Measurements from ENCODE around the gene GCN1.
A peak's percentile ranks its signal among the peaks of the same experiment; 100 is the strongest.

GCN1 gene

GRCh38 chr12:120117961-120118320 is 76.6 kb downstream of the GCN1 start:
- no peaks in the 10 kb centered on the region for H3K27me3 ChIP-seq (ENCODE audit: control insufficient read depth, insufficient read depth, low read length)
- no peak for TF ChIP-seq CTCF (IDR thresholded peaks at IDR 0.05)
- H3K9me3 ChIP-seq (ENCODE audit: control insufficient read depth, low read length): no peaks in the 10 kb centered on the region
- peak overlapping the region; percentile 77 for H3K4me2 ChIP-seq (ENCODE audit: low read length)
- H2AFZ ChIP-seq: no peak overlapping the region
- H3K4me3 ChIP-seq (ENCODE audit: low read depth, low read length): peak overlapping the region; percentile 77
- no peak overlapping the region for H3K27ac ChIP-seq
- H3K4me1 ChIP-seq: peaks cover 9% of the 10 kb centered on the region
- H3K36me3 ChIP-seq (ENCODE audit: control insufficient read depth, insufficient read depth, low read length): no peaks in the 10 kb centered on the region
- peaks cover 23% of the 10 kb centered on the region for H3K79me2 ChIP-seq
- H3K9ac ChIP-seq: no peak overlapping the region

- Histone ChIP-seq H2AFZ (peak overlapping the region; percentile 97), H3K27ac (peak overlapping the region; percentile 89)
Measured at GRCh38 chr12:120116792-120117651, 77.5 kb downstream of the GCN1 start.

GRCh38 chr12:120116441-120116791 is 78.1 kb downstream of the GCN1 start, which contains the start of gene RAB35:
Gene RAB35 (minus strand): TSS chr12:120116753. CDS start chr12:120116650, 103 bp downstream.
- Histone ChIP-seq H2AFZ (peak within 1 kb of the TSS; percentile 97), H3K4me3 (ENCODE audit: low read depth, low read length) (peak within 1 kb of the TSS; percentile 77), H3K4me2 (ENCODE audit: low read length) (peak within 1 kb of the TSS; percentile 77), H3K27ac (peak within 1 kb of the TSS; percentile 89), H3K9me3 (ENCODE audit: control insufficient read depth, low read length) (no peaks in the 10 kb centered on the region), H3K27me3 (ENCODE audit: control insufficient read depth, insufficient read depth, low read length) (no peaks in the 10 kb centered on the region), H3K79me2 (peaks cover 28% of the 10 kb centered on the region), H3K36me3 (ENCODE audit: control insufficient read depth, insufficient read depth, low read length) (no peaks in the 10 kb centered on the region), H3K4me1 (peaks cover 9% of the 10 kb centered on the region), H3K9ac (peak within 1 kb of the TSS; percentile 17)
- no peak for TF ChIP-seq CTCF (IDR thresholded peaks at IDR 0.05)

More at GRCh38 chr12:120116792-120117651, 77.5 kb downstream of the GCN1 start:
- no peak for TF ChIP-seq CTCF (IDR thresholded peaks at IDR 0.05)
- no peaks in the 10 kb centered on the region for H3K9me3 ChIP-seq (ENCODE audit: control insufficient read depth, low read length)
- H3K4me3 ChIP-seq (ENCODE audit: low read depth, low read length): peak overlapping the region; percentile 77
- peaks cover 28% of the 10 kb centered on the region for H3K79me2 ChIP-seq
- H3K36me3 ChIP-seq (ENCODE audit: control insufficient read depth, insufficient read depth, low read length): no peaks in the 10 kb centered on the region
- peak overlapping the region; percentile 17 for H3K9ac ChIP-seq
- peaks cover 9% of the 10 kb centered on the region for H3K4me1 ChIP-seq
- no peaks in the 10 kb centered on the region for H3K27me3 ChIP-seq (ENCODE audit: control insufficient read depth, insufficient read depth, low read length)
- peak overlapping the region; percentile 77 for H3K4me2 ChIP-seq (ENCODE audit: low read length)

- Histone ChIP-seq H3K9ac (no peak overlapping the region), H3K36me3 (ENCODE audit: control insufficient read depth, insufficient read depth, low read length) (no peaks in the 10 kb centered on the region), H3K27me3 (ENCODE audit: control insufficient read depth, insufficient read depth, low read length) (no peaks in the 10 kb centered on the region), H3K9me3 (ENCODE audit: control insufficient read depth, low read length) (no peaks in the 10 kb centered on the region), H2AFZ (peak overlapping the region; percentile 48), H3K79me2 (peaks cover 28% of the 10 kb centered on the region), H3K4me1 (peaks cover 9% of the 10 kb centered on the region), H3K27ac (no peak overlapping the region), H3K4me2 (ENCODE audit: low read length) (peak overlapping the region; percentile 76), H3K4me3 (ENCODE audit: low read depth, low read length) (peak overlapping the region; percentile 65)
- no peak for TF ChIP-seq CTCF (IDR thresholded peaks at IDR 0.05)
Measured at GRCh38 chr12:120115692-120116440, 78.6 kb downstream of the GCN1 start.

Measured in parathyroid adenoma (tissue), 2 donors.